Measurements from ENCODE around the gene HERC2.

DNA sequence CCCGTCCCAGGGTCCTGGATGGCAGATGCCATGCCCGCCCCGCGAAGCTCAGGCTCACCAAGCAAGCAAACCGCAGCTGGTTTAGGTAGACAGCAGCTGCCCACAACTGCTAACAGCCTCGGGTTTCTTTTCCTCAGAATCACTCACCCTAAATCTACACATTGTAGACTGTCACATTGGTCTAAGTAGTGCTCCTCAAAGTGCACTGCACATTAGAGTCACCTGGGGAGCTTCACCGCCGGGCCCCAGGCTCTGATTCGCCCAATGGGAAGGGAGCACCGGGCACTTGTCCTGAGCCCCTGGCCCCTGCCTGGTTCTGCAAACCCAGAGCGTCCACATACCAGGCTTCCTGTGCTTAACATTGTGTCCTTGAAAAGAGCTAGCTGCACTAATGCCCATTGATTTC, 223.6 kb downstream of the HERC2 start:
- TF ChIP-seq, protein P1, sequence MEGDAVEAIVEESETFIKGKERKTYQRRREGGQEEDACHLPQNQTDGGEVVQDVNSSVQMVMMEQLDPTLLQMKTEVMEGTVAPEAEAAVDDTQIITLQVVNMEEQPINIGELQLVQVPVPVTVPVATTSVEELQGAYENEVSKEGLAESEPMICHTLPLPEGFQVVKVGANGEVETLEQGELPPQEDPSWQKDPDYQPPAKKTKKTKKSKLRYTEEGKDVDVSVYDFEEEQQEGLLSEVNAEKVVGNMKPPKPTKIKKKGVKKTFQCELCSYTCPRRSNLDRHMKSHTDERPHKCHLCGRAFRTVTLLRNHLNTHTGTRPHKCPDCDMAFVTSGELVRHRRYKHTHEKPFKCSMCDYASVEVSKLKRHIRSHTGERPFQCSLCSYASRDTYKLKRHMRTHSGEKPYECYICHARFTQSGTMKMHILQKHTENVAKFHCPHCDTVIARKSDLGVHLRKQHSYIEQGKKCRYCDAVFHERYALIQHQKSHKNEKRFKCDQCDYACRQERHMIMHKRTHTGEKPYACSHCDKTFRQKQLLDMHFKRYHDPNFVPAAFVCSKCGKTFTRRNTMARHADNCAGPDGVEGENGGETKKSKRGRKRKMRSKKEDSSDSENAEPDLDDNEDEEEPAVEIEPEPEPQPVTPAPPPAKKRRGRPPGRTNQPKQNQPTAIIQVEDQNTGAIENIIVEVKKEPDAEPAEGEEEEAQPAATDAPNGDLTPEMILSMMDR (IDR thresholded peaks at IDR 0.05; ENCODE audit: insufficient read depth, low read length, poor library complexity, severe bottlenecking), result no peak
- no peak for TF ChIP-seq EZH2phosphoT487 (conservative IDR thresholded peaks at IDR 0.05; ENCODE audit: low read length)
